GM23338 (cell line): ENCODE results near the gene AKNAD1. TPM values are rescaled to one million over a fixed set of nuclear protein-coding genes. Genes with fewer than 3 reads are reported as not detected.

Source experiments
- ATAC-seq: fragments of 200-7000 bp; cut with Tn5 transposase; 3 replicates; pipeline ENCODE4 v1.9.1; 2020
- DNase-seq: peaks from one replicate; pipeline ENCODE4 v3.0.0-alpha.2; 2015; ENCODE audit warnings: low spot score
- H2AFZ ChIP-seq: fragments of 200-600 bp; sonication (generic); 2 replicates; pipeline ENCODE4 v1.8.0; 2016; ENCODE audit warnings: antibody characterized with exemption, mild to moderate bottlenecking, moderate library complexity
- H3F3A ChIP-seq: fragments of 200-600 bp; sonication (generic); replicated peaks from 2 replicates; pipeline ENCODE4 v1.8.0; 2017; ENCODE audit warnings: antibody characterized with exemption, mixed run types, low read depth
- H3K27ac ChIP-seq: fragments of 200-600 bp; sonication (generic); 2 replicates; pipeline ENCODE4 v1.6.1; 2016; ENCODE audit warnings: low read depth
- H3K27me3 ChIP-seq: fragments of 200-600 bp; sonication (generic); 2 replicates; pipeline ENCODE4 v1.8.0; 2016; ENCODE audit warnings: mild to moderate bottlenecking, mixed run types, moderate library complexity; ENCODE audit not compliant: insufficient read depth
- H3K36me3 ChIP-seq: fragments of 200-600 bp; sonication (generic); 2 replicates; pipeline ENCODE4 v1.8.0; 2016; ENCODE audit warnings: mild to moderate bottlenecking; ENCODE audit not compliant: insufficient read depth
- H3K4me1 ChIP-seq: fragments of 200-600 bp; sonication (generic); 2 replicates; pipeline ENCODE4 v1.8.0; 2016; ENCODE audit warnings: mild to moderate bottlenecking, moderate library complexity; ENCODE audit not compliant: insufficient read depth
- H3K4me2 ChIP-seq: fragments of 200-600 bp; sonication (generic); 2 replicates; pipeline ENCODE4 v1.7.1; 2017; ENCODE audit warnings: mixed run types
- H3K4me3 ChIP-seq: fragments of 200-600 bp; sonication (generic); 2 replicates; pipeline ENCODE4 v1.6.1; 2016; ENCODE audit warnings: mixed run types
- H3K79me2 ChIP-seq: fragments of 200-600 bp; sonication (generic); replicated peaks from 2 replicates; pipeline ENCODE4 v1.8.0; 2017; ENCODE audit warnings: mild to moderate bottlenecking; ENCODE audit not compliant: insufficient read depth
- H3K9me2 ChIP-seq: fragments of 200-600 bp; sonication (generic); 2 replicates; pipeline ENCODE4 v1.8.0; 2017; ENCODE audit not compliant: insufficient read depth
- H4K20me1 ChIP-seq: fragments of 200-600 bp; sonication (generic); replicated peaks from 2 replicates; pipeline ENCODE4 v1.8.0; 2017; ENCODE audit warnings: mild to moderate bottlenecking; ENCODE audit not compliant: insufficient read depth
- H3K27ac Mint-ChIP-seq: 2 replicates; pipeline ENCODE4 v1.8.0; 2020; ENCODE audit warnings: inconsistent platforms, mild to moderate bottlenecking, moderate library complexity, mixed read lengths
- H3K27me3 Mint-ChIP-seq: 3 replicates; pipeline ENCODE4 v1.8.0; 2022; ENCODE audit warnings: low read depth, mild to moderate bottlenecking, moderate library complexity, mixed read lengths, inconsistent platforms; ENCODE audit not compliant: insufficient read depth, poor library complexity
- H3K36me3 Mint-ChIP-seq: 3 replicates; pipeline ENCODE4 v1.8.0; 2021; ENCODE audit warnings: low read depth, mild to moderate bottlenecking, inconsistent platforms, moderate library complexity, mixed read lengths
- H3K4me1 Mint-ChIP-seq: 3 replicates; pipeline ENCODE4 v1.8.0; 2020; ENCODE audit warnings: mild to moderate bottlenecking, inconsistent platforms, mixed read lengths
- H3K4me3 Mint-ChIP-seq: 3 replicates; pipeline ENCODE4 v1.8.0; 2021; ENCODE audit warnings: moderate library complexity, mild to moderate bottlenecking, inconsistent platforms, mixed read lengths
- H3K9me3 Mint-ChIP-seq: 3 replicates; pipeline ENCODE4 v1.8.0; 2020; ENCODE audit warnings: moderate library complexity, mild to moderate bottlenecking, inconsistent platforms, mixed read lengths
- CREB1 ChIP-seq: fragments of 250-450 bp; sonication (Bioruptor Pico); IDR thresholded peaks from 2 replicates; pipeline ENCODE4 v1.5.0; 2020; ENCODE audit warnings: low read depth, mild to moderate bottlenecking, moderate library complexity
- CTCF ChIP-seq, 2 experiments: fragments of 200-600 bp in 1 of 2; sonication (generic) in 1 of 2; conservative IDR thresholded peaks; 2 replicates each; pipeline versions ENCODE4 v1.5.1 to v1.6.1; 2016 to 2017; ENCODE audit warnings: antibody characterized with exemption in 2 of 2, low read depth in 2 of 2, mild to moderate bottlenecking in 2 of 2, moderate library complexity in 1 of 2
- ETS1 ChIP-seq: IDR thresholded peaks from 2 replicates; pipeline ENCODE4 v1.6.1; 2016; ENCODE audit warnings: antibody characterized with exemption
- EZH2 ChIP-seq: fragments of 200-600 bp; sonication (generic); IDR thresholded peaks from one replicate; pipeline ENCODE4 v1.8.0; 2017; ENCODE audit warnings: antibody characterized with exemption, mild to moderate bottlenecking, low read depth; ENCODE audit not compliant: unreplicated experiment
- JUNB ChIP-seq: IDR thresholded peaks from one replicate; pipeline ENCODE4 v1.6.1; 2016; ENCODE audit warnings: antibody characterized with exemption; ENCODE audit not compliant: unreplicated experiment
- NANOG ChIP-seq: IDR thresholded peaks from 2 replicates; pipeline ENCODE4 v1.6.1; 2016; ENCODE audit warnings: antibody characterized with exemption, borderline replicate concordance
- POLR2AphosphoS5 ChIP-seq: IDR thresholded peaks from 2 replicates; pipeline ENCODE4 v1.6.1; 2016; ENCODE audit warnings: antibody characterized with exemption, low read depth
- STAT1 ChIP-seq: IDR thresholded peaks from one replicate; pipeline ENCODE4 v1.6.1; 2016; ENCODE audit warnings: antibody characterized with exemption; ENCODE audit not compliant: unreplicated experiment
- ZNF114 ChIP-seq: fragments of 250-450 bp; sonication (Bioruptor Pico); IDR thresholded peaks from 2 replicates; pipeline ENCODE4 v1.5.0; 2020; ENCODE audit warnings: mild to moderate bottlenecking, moderate library complexity
- polyA plus RNA-seq: library from polyadenylated mRNA; unstranded; fragments of >200 nt; fragmentation: Nextera tagmentation; extraction: Ambion mirVana; gene quantifications from 2 replicates; pipeline ENCODE4 v1.2.1, GENCODE V29; 2016
- total RNA-seq: library from RNA; depleted of rRNA; stranded (reverse); fragments of >200 nt; shearing (Covaris generic); gene quantifications from 2 replicates; pipeline ENCODE4 v1.2.3, GENCODE V29; 2014
- TF ChIP-seq, protein P1 (sequence below): IDR thresholded peaks from one replicate; pipeline ENCODE4 v1.6.1; 2018; ENCODE audit warnings: antibody characterized with exemption; ENCODE audit not compliant: unreplicated experiment

AKNAD1 gene
- total and polyA plus RNA-seq, 2 experiments from 2014 or later, result not detected

DNA sequence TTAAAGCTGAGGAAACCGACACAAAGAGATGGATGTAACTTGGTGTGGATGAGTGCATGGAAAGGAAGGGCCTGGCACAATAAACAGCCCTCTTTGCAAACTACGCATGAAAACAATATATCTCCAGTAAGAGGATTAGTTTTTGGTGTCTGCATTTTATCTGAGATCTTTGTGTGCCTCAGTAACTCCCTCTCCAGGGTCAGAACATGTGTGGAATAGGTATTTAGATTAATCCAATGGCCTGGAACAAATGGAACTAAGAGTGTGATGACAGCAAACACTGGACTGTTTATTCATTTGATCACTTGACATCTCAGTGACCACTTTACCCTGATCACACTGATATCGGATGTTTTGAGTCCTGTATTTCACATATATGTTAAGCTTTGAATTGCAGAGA lies 45.3 kb downstream of the AKNAD1 start:
- no peaks in the 10 kb centered on the region for H3K9me3 Mint-ChIP-seq
- Histone ChIP-seq H3K4me2 (no peak overlapping the region), H3K4me3 (no peak overlapping the region), H3F3A (no peaks in the 10 kb centered on the region), H3K27ac (no peak overlapping the region), H3K79me2 (no peaks in the 10 kb centered on the region), H3K9me2 (no peaks in the 10 kb centered on the region), H2AFZ (no peak overlapping the region), H3K4me1 (peaks cover 16% of the 10 kb centered on the region), H4K20me1 (no peaks in the 10 kb centered on the region), H3K27me3 (no peaks in the 10 kb centered on the region), H3K36me3 (no peaks in the 10 kb centered on the region)
- peaks cover 2% of the 10 kb centered on the region; the same call in 2 of the 3 replicates for H3K36me3 Mint-ChIP-seq
- no peak overlapping the region for H3K27ac Mint-ChIP-seq
- DNase-seq (no peak), ATAC-seq (no peak)
- no peaks in the 10 kb centered on the region for H3K27me3 Mint-ChIP-seq
- H3K4me3 Mint-ChIP-seq, result no peak overlapping the region
- TF ChIP-seq STAT1, result no peak
- no peak for TF ChIP-seq ZNF114 (CRISPR knock-in tag)
- TF ChIP-seq CTCF (conservative IDR thresholded peaks at IDR 0.05; ENCODE audit: low read depth in 2 of 2), result no peak
- TF ChIP-seq JUNB, result no peak
- TF ChIP-seq NANOG, result no peak
- no peak for TF ChIP-seq ETS1
- peaks cover 17% of the 10 kb centered on the region for H3K4me1 Mint-ChIP-seq

- H3K27ac Mint-ChIP-seq, result no peak overlapping the region
- no peak for DNase-seq
- Histone ChIP-seq H3K4me3 (no peak overlapping the region), H4K20me1 (no peaks in the 10 kb centered on the region), H2AFZ (no peak overlapping the region), H3K36me3 (no peaks in the 10 kb centered on the region), H3K4me1 (no peaks in the 10 kb centered on the region), H3K4me2 (no peak overlapping the region), H3K9me2 (no peaks in the 10 kb centered on the region), H3K27me3 (no peaks in the 10 kb centered on the region), H3F3A (no peaks in the 10 kb centered on the region), H3K79me2 (no peaks in the 10 kb centered on the region), H3K27ac (no peak overlapping the region)
- peaks cover 6% of the 10 kb centered on the region; the same call in 2 of the 3 replicates for H3K36me3 Mint-ChIP-seq
- no peak for ATAC-seq
- no peaks in the 10 kb centered on the region for H3K9me3 Mint-ChIP-seq
- H3K4me3 Mint-ChIP-seq, result no peak overlapping the region
- H3K27me3 Mint-ChIP-seq, result peaks cover 2% of the 10 kb centered on the region
- H3K4me1 Mint-ChIP-seq, result no peaks in the 10 kb centered on the region
- TF ChIP-seq CREB1 (CRISPR knock-in tag) (no peak), ETS1 (no peak), EZH2 (no peak), POLR2AphosphoS5 (no peak)
- TF ChIP-seq, protein P1, sequence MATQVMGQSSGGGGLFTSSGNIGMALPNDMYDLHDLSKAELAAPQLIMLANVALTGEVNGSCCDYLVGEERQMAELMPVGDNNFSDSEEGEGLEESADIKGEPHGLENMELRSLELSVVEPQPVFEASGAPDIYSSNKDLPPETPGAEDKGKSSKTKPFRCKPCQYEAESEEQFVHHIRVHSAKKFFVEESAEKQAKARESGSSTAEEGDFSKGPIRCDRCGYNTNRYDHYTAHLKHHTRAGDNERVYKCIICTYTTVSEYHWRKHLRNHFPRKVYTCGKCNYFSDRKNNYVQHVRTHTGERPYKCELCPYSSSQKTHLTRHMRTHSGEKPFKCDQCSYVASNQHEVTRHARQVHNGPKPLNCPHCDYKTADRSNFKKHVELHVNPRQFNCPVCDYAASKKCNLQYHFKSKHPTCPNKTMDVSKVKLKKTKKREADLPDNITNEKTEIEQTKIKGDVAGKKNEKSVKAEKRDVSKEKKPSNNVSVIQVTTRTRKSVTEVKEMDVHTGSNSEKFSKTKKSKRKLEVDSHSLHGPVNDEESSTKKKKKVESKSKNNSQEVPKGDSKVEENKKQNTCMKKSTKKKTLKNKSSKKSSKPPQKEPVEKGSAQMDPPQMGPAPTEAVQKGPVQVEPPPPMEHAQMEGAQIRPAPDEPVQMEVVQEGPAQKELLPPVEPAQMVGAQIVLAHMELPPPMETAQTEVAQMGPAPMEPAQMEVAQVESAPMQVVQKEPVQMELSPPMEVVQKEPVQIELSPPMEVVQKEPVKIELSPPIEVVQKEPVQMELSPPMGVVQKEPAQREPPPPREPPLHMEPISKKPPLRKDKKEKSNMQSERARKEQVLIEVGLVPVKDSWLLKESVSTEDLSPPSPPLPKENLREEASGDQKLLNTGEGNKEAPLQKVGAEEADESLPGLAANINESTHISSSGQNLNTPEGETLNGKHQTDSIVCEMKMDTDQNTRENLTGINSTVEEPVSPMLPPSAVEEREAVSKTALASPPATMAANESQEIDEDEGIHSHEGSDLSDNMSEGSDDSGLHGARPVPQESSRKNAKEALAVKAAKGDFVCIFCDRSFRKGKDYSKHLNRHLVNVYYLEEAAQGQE, result no peak
Observed at GRCh38 chr1:108808438-108808837, 48.5 kb downstream of the AKNAD1 start.
